Stomach (tissue), 9 donors: ENCODE data around the gene CBLIF. TPM values are rescaled to one million over a fixed set of nuclear protein-coding genes. Genes with fewer than 3 reads are reported as not detected.
"Not testable (repeated sequence)": the region's sequence is repeated elsewhere in the genome, so short reads cannot be mapped to it uniquely, and the experiment has no call there.

ENCODE experiments used
- DNase-seq, 2 donors: peaks; one replicate each; pipeline versions ENCODE4 v3.0.0 to v3.0.0-alpha.2; 2013 to 2019
- H3K27ac ChIP-seq, 5 donors: fragments of 200-600 bp in 4 of 5; sonication (generic) in 4 of 5; one replicate each; pipeline ENCODE4 v1.5.1; 2013 to 2019; ENCODE audit warnings: mild to moderate bottlenecking in 1 of 5, moderate library complexity in 1 of 5
- H3K27me3 ChIP-seq, 3 donors: fragments of 200-600 bp; sonication (generic); one replicate each; pipeline ENCODE4 v1.5.1; 2017 to 2019; ENCODE audit warnings: mixed run types in 1 of 3
- H3K36me3 ChIP-seq, 4 donors: fragments of 200-600 bp; sonication (generic); 1 replicate in 3 of 4; 2 replicates in 1 of 4; pipeline ENCODE4 v1.5.1; 2016 to 2019
- H3K4me1 ChIP-seq, 4 donors: fragments of 200-600 bp; sonication (generic); one replicate each; pipeline ENCODE4 v1.5.1; 2016 to 2019
- H3K4me3 ChIP-seq, 4 donors: fragments of 200-600 bp; sonication (generic) in 3 of 4; one replicate each; pipeline ENCODE4 v1.5.1; 2016 to 2019; ENCODE audit warnings: mild to moderate bottlenecking in 1 of 4
- H3K9me3 ChIP-seq, 4 donors: fragments of 200-600 bp; sonication (generic); one replicate each; pipeline ENCODE4 v1.5.1; 2016 to 2019
- CTCF ChIP-seq, 7 experiments: fragments of 450-650 bp in 4 of 7; fragments of 200-600 bp in 3 of 7; sonication (generic) in 3 of 7; IDR thresholded peaks; one replicate each; pipeline ENCODE4 v1.5.1; 2016 to 2019; ENCODE audit warnings: antibody characterized with exemption in 7 of 7, control low read depth in 2 of 7, mild to moderate bottlenecking in 1 of 7
- EP300 ChIP-seq: sonication (generic); formaldehyde crosslinking; IDR thresholded peaks from one replicate; pipeline ENCODE4 v1.6.1; 2017; ENCODE audit warnings: antibody characterized with exemption
- POLR2A ChIP-seq, 4 donors: fragments of 450-650 bp; IDR thresholded peaks; one replicate each; pipeline ENCODE4 v1.6.1; 2016; ENCODE audit warnings: antibody characterized with exemption in 4 of 4, control low read depth in 2 of 4, mild to moderate bottlenecking in 1 of 4, moderate library complexity in 1 of 4
- POLR2AphosphoS5 ChIP-seq, 3 donors: sonication (generic); formaldehyde crosslinking; IDR thresholded peaks; one replicate each; pipeline ENCODE4 v1.6.1; 2016; ENCODE audit warnings: antibody characterized with exemption in 3 of 3
- WGBS, 5 donors: extraction: QIAGEN DNeasy Blood & Tissue Kit in 3 of 5; methylation state at CpG; one replicate each; pipeline versions ENCODE4 v1.1.5 to v1.1.7; 2013 to 2018; 5-methylcytosine and 5-hydroxymethylcytosine counted together
- intact Hi-C: fragments of 100-400 bp; cut with DNase I; formaldehyde crosslinking; loops from one replicate; pipeline ENCODE4 v1.15.1; 2023; ENCODE audit warnings: low total_unique reads
- polyA plus RNA-seq, 3 donors: library from polyadenylated mRNA; stranded (reverse); fragments of 200-250 nt; gene quantifications; one replicate each; pipeline ENCODE4 v1.2.3, GENCODE V29; 2013
- total RNA-seq, 5 donors: library from RNA; depleted of rRNA; stranded (reverse); fragments of >200 nt; gene quantifications; one replicate each; pipeline versions ENCODE4 v1.1.0 to v1.2.3, GENCODE V29; 2014 to 2016
- donor health status: healthy with polysubstance abuse.
- donor health status: Bipolar disorder and iron deficiency.
- donor health status: healthy.

Gene CBLIF
- total and polyA plus RNA-seq, 8 donors, result 2.9 to 2,010 (median 629) TPM

GRCh38 chr11:59854871-59855270 lies 9.6 kb upstream of the CBLIF start:
- TF ChIP-seq POLR2A (IDR thresholded peaks at IDR 0.05) (no peak), POLR2AphosphoS5 (IDR thresholded peaks at IDR 0.05) (no peak), CTCF (IDR thresholded peaks at IDR 0.05) (no peak), EP300 (no peak)
- no peaks in the 10 kb centered on the region for H3K27me3 ChIP-seq
- intact Hi-C loops, result no loop called here
- H3K4me3 ChIP-seq, result no peak overlapping the region
- DNase-seq, result no peak
- H3K36me3 ChIP-seq, result no peaks in the 10 kb centered on the region
- H3K27ac ChIP-seq, result no peak overlapping the region
- no peaks in the 10 kb centered on the region for H3K9me3 ChIP-seq
- peaks cover 0 to 11% (median 0%) of the 10 kb centered on the region in 4 donors for H3K4me1 ChIP-seq
- WGBS, 5 donors, result 49 to 67% (median 56%) methylated on average over 2 of the region's 2 CpGs

GRCh38 chr11:59851416-59851815 lies 6.1 kb upstream of the CBLIF start:
- WGBS, 5 donors, result 90 to 94% (median 92%) methylated on average over 5 of the region's 5 CpGs
- H3K36me3 ChIP-seq, H3K27ac ChIP-seq, intact Hi-C loops, DNase-seq, H3K9me3 ChIP-seq, H3K27me3 ChIP-seq, H3K4me3 ChIP-seq, H3K4me1 ChIP-seq: not testable (repeated sequence)

GRCh38 chr11:59849551-59849950 lies 4.3 kb upstream of the CBLIF start:
- whole genome bisulfite sequencing, 5 donors, result 91 to 92% (median 91%) methylated on average over 2 of the region's 2 CpGs
- H3K27me3 ChIP-seq, H3K9me3 ChIP-seq, intact Hi-C loops, DNase-seq, H3K4me3 ChIP-seq, H3K36me3 ChIP-seq: not testable (repeated sequence)
- peaks cover 0 to 11% (median 10%) of the 10 kb centered on the region in 4 donors for H3K4me1 ChIP-seq
- peak overlapping the region in 2 of 5 donors; percentile 1 to 28 for H3K27ac ChIP-seq

GRCh38 chr11:59849129-59849528 lies 3.8 kb upstream of the CBLIF start:
- H3K27ac ChIP-seq, result peak overlapping the region in 2 of 5 donors; percentile 14 to 28
- no peak overlapping the region for H3K4me3 ChIP-seq
- WGBS, 5 donors, result 16 to 24% (median 21%) methylated on average over 2 of the region's 2 CpGs
- H3K9me3 ChIP-seq, result no peaks in the 10 kb centered on the region
- TF ChIP-seq POLR2A (IDR thresholded peaks at IDR 0.05) (no peak), CTCF (IDR thresholded peaks at IDR 0.05) (no peak), EP300 (no peak)
- H3K4me1 ChIP-seq, result peaks cover 0 to 11% (median 10%) of the 10 kb centered on the region in 4 donors
- peak in 1 of 2 donors; percentile 70 for DNase-seq
- no peaks in the 10 kb centered on the region for H3K27me3 ChIP-seq
- intact Hi-C loops, result no loop called here
- no peaks in the 10 kb centered on the region for H3K36me3 ChIP-seq

- 91 to 95% (median 93%) methylated on average over 6 of the region's 6 CpGs for WGBS, 5 donors
- DNase-seq, intact Hi-C loops, H3K36me3 ChIP-seq, H3K4me3 ChIP-seq, H3K27me3 ChIP-seq, H3K9me3 ChIP-seq: not testable (repeated sequence)
- peak overlapping the region in 1 of 5 donors; percentile 14 for H3K27ac ChIP-seq
- H3K4me1 ChIP-seq, result peaks cover 0 to 11% (median 10%) of the 10 kb centered on the region in 4 donors
Observed at GRCh38 chr11:59848439-59848838, 3.1 kb upstream of the CBLIF start.

GRCh38 chr11:59847626-59848025 lies 2.3 kb upstream of the CBLIF start:
- H3K36me3 ChIP-seq, result no peaks in the 10 kb centered on the region
- H3K27ac ChIP-seq, result no peak overlapping the region
- H3K27me3 ChIP-seq, result no peaks in the 10 kb centered on the region
- WGBS, 5 donors, result 77 to 92% (median 90%) methylated on average over 3 of the region's 3 CpGs
- peaks cover 0 to 11% (median 10%) of the 10 kb centered on the region in 4 donors for H3K4me1 ChIP-seq
- TF ChIP-seq CTCF (IDR thresholded peaks at IDR 0.05), result no peak
- TF ChIP-seq POLR2A (IDR thresholded peaks at IDR 0.05), result no peak
- no peak for TF ChIP-seq EP300
- H3K4me3 ChIP-seq, result no peak overlapping the region
- intact Hi-C loops, result no loop called here
- no peaks in the 10 kb centered on the region for H3K9me3 ChIP-seq
- no peak for DNase-seq
